Adrenal gland (tissue), 12 donors: ENCODE data around the gene RARB. TPM values are rescaled to one million over a fixed set of nuclear protein-coding genes. Genes with fewer than 3 reads are reported as not detected.
A peak's percentile ranks its signal among the peaks of the same experiment; 100 is the strongest.

Experiments used
- DNase-seq, 7 donors: peaks; one replicate each; pipeline ENCODE4 v3.0.0-alpha.2; 2019 to 2020
- H3K27ac ChIP-seq, 5 donors: fragments of 200-600 bp; sonication (generic) in 4 of 5; 1 replicate in 3 of 5; 2 replicates in 2 of 5; pipeline versions ENCODE4 v1.5.1 to v1.8.0; 2016 to 2020; ENCODE audit warnings: mild to moderate bottlenecking in 1 of 5
- H3K27me3 ChIP-seq: fragments of 200-600 bp; 2 replicates; pipeline ENCODE4 v1.8.0; 2021
- H3K36me3 ChIP-seq, 2 donors: fragments of 200-600 bp; replicated peaks in 1 of 2; 1 replicate in 1 of 2; 2 replicates in 1 of 2; pipeline versions ENCODE4 v1.5.1 to v1.8.0; 2018 to 2022
- H3K4me1 ChIP-seq, 2 donors: fragments of 200-600 bp; replicated peaks in 1 of 2; 1 replicate in 1 of 2; 2 replicates in 1 of 2; pipeline versions ENCODE4 v1.5.1 to v1.8.0; 2018 to 2021
- H3K4me3 ChIP-seq, 4 donors: fragments of 200-600 bp; sonication (generic) in 3 of 4; one replicate each; pipeline ENCODE4 v1.5.1; 2016 to 2018
- H3K9me3 ChIP-seq, 3 donors: fragments of 200-600 bp; sonication (generic) in 1 of 3; replicated peaks in 1 of 3; 1 replicate in 2 of 3; 2 replicates in 1 of 3; pipeline versions ENCODE4 v1.5.1 to v1.8.0; 2016 to 2021
- POLR2A ChIP-seq, 2 donors: fragments of 450-650 bp; IDR thresholded peaks; one replicate each; pipeline ENCODE4 v1.6.1; 2017; ENCODE audit warnings: antibody characterized with exemption in 2 of 2, mild to moderate bottlenecking in 2 of 2, moderate library complexity in 1 of 2
- WGBS, 4 donors: extraction: QIAGEN DNeasy Blood & Tissue Kit in 2 of 4; methylation state at CpG; one replicate each; pipeline versions ENCODE4 v1.1.5 to v1.1.7; 2013 to 2017; 5-methylcytosine and 5-hydroxymethylcytosine counted together
- intact Hi-C, 2 donors: fragments of 100-400 bp; cut with DNase I; formaldehyde crosslinking; loops; one replicate each; pipeline versions ENCODE4 v1.14.1 to v1.15.0; 2022 to 2023
- polyA plus RNA-seq, 3 donors: library from polyadenylated mRNA; stranded (reverse); fragments of 200-250 nt in 2 of 3; fragments of 350-450 nt in 1 of 3; fragmentation: Illumina TruSeq in 1 of 3; extraction: RNeasy Lipid Tissue Mini Kit (QIAGEN cat#74804) in 1 of 3; gene quantifications; one replicate each; pipeline ENCODE4 v1.2.3, GENCODE V29; 2013 to 2014
- total RNA-seq, 9 donors: library from RNA; depleted of rRNA in 4 of 9; stranded (reverse); fragments of >200 nt in 4 of 9; fragments of 120-200 nt in 1 of 9; fragmentation: NEBNext Ultra II Directional in 1 of 9; extraction: Animal tissue kit (Norgen Biotek cat#: 25700) in 1 of 9; gene quantifications; one replicate each; pipeline versions ENCODE4 v1.1.0 to v1.2.4, GENCODE V29; 2013 to 2023
- TF ChIP-seq, protein P1 (sequence below), 6 experiments: fragments of 450-650 bp in 4 of 6; fragments of 200-600 bp in 2 of 6; sonication (generic) in 1 of 6; IDR thresholded peaks; 1 replicate in 5 of 6; 2 replicates in 1 of 6; pipeline versions ENCODE4 v1.5.1 to v1.8.0; 2016 to 2021; ENCODE audit warnings: antibody characterized with exemption in 6 of 6, mild to moderate bottlenecking in 2 of 6, moderate library complexity in 1 of 6
- donor health status: healthy with polysubstance abuse.
- donor health status: Bipolar disorder and iron deficiency.
- donor health status: DM: yes; HTN: yes; CAD: no.
- donor health status: DM: no; HTN: no; CAD: no.
- donor health status: DM: no; HTN: no; CAD: no.
- donor health status: DM: yes; HTN: yes; CAD: no.

RARB gene
- total and polyA plus RNA-seq, 12 donors = 1.7 to 23.3 (median 9.7) TPM

DNA sequence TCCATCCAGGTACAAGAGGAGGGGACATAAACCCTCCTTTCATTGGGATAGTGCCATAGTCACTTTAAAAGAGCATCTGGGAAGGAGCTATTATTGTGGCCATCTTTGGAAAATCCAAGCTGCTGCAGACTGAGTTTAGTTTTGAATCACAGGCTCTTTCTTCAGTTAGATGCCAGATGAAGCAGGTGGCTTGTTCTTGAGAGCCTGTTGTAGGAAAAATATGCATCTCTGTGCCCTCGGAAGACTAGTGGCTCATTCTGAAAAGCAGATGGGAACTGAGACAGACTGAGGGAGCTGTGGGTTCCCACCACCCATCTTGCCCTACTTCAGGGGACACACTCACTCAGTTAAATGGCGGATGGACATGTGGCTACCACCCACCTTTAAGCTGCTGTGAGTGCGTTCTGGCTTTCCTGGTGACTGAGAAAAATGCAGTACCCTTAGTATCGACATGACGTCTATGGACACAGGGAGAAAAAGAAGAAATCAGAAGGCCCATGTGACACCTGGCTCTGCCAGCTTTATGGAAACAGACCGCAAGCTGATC lies 50.2 kb downstream of the RARB start:
- TF ChIP-seq POLR2A (IDR thresholded peaks at IDR 0.05) = no peak
- TF ChIP-seq, protein P1, sequence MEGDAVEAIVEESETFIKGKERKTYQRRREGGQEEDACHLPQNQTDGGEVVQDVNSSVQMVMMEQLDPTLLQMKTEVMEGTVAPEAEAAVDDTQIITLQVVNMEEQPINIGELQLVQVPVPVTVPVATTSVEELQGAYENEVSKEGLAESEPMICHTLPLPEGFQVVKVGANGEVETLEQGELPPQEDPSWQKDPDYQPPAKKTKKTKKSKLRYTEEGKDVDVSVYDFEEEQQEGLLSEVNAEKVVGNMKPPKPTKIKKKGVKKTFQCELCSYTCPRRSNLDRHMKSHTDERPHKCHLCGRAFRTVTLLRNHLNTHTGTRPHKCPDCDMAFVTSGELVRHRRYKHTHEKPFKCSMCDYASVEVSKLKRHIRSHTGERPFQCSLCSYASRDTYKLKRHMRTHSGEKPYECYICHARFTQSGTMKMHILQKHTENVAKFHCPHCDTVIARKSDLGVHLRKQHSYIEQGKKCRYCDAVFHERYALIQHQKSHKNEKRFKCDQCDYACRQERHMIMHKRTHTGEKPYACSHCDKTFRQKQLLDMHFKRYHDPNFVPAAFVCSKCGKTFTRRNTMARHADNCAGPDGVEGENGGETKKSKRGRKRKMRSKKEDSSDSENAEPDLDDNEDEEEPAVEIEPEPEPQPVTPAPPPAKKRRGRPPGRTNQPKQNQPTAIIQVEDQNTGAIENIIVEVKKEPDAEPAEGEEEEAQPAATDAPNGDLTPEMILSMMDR (IDR thresholded peaks at IDR 0.05) = no peak
- Histone ChIP-seq H3K27ac (peak overlapping the region in 1 of 5 donors; percentile 37), H3K27me3 (no peaks in the 10 kb centered on the region), H3K36me3 (no peaks in the 10 kb centered on the region), H3K4me1 (peaks cover 0 to 15% of the 10 kb centered on the region in 2 donors), H3K4me3 (no peak overlapping the region), H3K9me3 (no peaks in the 10 kb centered on the region)
- intact Hi-C loops = no loop called here
- WGBS, 4 donors = 63 to 75% (median 70%) methylated on average over 6 of the region's 6 CpGs
- no peak for DNase-seq

DNA sequence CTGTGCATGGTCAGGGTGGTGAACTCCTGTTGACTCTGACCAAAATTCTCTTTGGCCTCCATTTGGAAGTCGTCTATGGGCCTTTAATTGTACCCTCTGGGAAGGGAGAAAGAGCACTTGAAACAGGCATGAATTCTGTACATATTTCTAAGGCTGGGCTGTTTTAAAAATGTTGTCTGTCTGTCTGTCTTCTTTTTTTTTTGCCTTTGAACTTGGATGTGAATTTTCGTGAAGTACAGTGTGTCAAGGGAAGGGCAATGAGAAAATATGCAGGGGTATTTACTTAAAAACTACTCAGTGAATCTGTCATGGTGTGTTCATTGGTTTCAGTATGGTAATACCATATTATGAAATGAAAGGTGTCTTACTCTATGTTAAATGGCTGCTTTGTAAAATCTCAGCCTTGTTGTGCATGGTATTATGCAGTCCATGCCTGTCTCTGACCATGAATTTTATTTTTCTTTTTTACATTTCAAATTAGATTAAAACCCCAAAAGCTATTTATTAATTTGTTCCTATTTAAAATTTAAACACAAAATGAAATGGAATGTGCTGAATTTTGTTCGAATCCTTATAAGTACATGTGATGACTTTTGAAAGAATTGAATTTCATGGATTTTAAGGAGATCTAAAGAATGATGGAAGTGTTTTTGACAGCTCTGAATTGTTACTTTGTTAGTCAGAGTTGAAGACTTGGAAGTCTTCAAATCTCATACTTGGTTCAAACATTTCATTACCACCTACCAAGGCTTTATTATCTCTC lies 51.1 kb downstream of the RARB start:
- intact Hi-C loops = no loop called here
- peaks cover 0 to 23% of the 10 kb centered on the region in 2 donors for H3K4me1 ChIP-seq

DNA sequence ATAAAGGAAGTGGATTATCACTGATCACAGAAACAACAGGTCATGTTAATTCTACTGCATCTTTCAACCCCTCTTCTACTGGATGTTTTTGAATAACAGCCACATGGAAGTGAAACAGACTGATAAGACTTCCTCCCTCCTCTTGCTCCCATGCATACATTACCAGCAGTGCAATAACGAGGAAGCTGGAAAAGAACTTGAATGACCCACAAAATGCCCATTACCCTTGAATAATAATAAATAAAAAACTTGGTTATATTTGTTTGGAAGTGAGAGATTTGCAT lies 51.6 kb downstream of the RARB start:
- Histone ChIP-seq H3K4me3 (no peak overlapping the region), H3K9me3 (no peaks in the 10 kb centered on the region), H3K4me1 (peaks cover 0 to 27% of the 10 kb centered on the region in 2 donors), H3K36me3 (no peaks in the 10 kb centered on the region), H3K27ac (peak overlapping the region in 1 of 5 donors; percentile 1), H3K27me3 (no peaks in the 10 kb centered on the region)
- no peak for DNase-seq
- intact Hi-C loops = no loop called here
- 17 to 61% (median 35%) methylated on average over 1 of the region's 1 CpG for WGBS, 4 donors
- TF ChIP-seq, protein P1 (IDR thresholded peaks at IDR 0.05) = no peak
- no peak for TF ChIP-seq POLR2A (IDR thresholded peaks at IDR 0.05)

More for the DNA sequence above, 51.1 kb downstream of the RARB start:
- Histone ChIP-seq H3K9me3 (no peaks in the 10 kb centered on the region), H3K4me3 (no peak overlapping the region), H3K27ac (peak overlapping the region in 2 of 5 donors; percentile 1 to 12), H3K27me3 (no peaks in the 10 kb centered on the region), H3K36me3 (no peaks in the 10 kb centered on the region)
- WGBS, 4 donors = 45 to 65% (median 53%) methylated on average over 3 of the region's 3 CpGs
- TF ChIP-seq, protein P1 (IDR thresholded peaks at IDR 0.05) = no peak
- no peak for TF ChIP-seq POLR2A (IDR thresholded peaks at IDR 0.05)
- DNase-seq = no peak

DNA sequence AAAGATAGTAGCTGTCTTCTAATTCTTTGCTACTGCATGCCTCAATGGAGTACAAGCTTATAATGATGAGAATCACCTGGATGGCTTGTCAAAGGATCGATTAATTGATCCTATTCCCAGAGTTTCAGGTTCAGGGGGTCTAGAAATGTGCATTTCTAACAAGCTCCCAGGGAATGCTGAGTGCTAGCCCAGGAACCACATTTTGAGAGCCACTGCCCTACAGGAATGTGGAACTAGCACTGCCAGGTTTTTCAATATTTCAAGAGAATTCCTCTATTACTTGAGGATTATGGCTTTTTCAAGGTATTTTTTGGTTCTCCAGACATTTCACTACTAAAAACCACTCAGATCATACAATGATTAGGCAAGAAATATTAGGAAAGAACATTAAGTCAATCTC lies 52.7 kb downstream of the RARB start:
- Histone ChIP-seq H3K27ac (no peak overlapping the region), H3K4me1 (peaks cover 0 to 32% of the 10 kb centered on the region in 2 donors), H3K27me3 (no peaks in the 10 kb centered on the region), H3K9me3 (no peaks in the 10 kb centered on the region), H3K36me3 (no peaks in the 10 kb centered on the region), H3K4me3 (no peak overlapping the region)
- DNase-seq = no peak
- WGBS, 4 donors = 75 to 82% (median 80%) methylated on average over 1 of the region's 1 CpG
- intact Hi-C loops = no loop called here
- TF ChIP-seq, protein P1 (IDR thresholded peaks at IDR 0.05) = no peak
- no peak for TF ChIP-seq POLR2A (IDR thresholded peaks at IDR 0.05)
